ENCODE measurements around the gene XIST.
A peak's percentile ranks its signal among the peaks of the same experiment; 100 is the strongest.
"Not testable (repeated sequence)": the region's sequence is repeated elsewhere in the genome, so short reads cannot be mapped to it uniquely, and the experiment has no call there.

Gene XIST

GRCh38 chrX:73852467-73852866 lies at the start of gene XIST:
Gene XIST (minus strand): TSS chrX:73852714.
- peak; percentile 50 for DNase-seq (ENCODE audit: low read depth)

DNA sequence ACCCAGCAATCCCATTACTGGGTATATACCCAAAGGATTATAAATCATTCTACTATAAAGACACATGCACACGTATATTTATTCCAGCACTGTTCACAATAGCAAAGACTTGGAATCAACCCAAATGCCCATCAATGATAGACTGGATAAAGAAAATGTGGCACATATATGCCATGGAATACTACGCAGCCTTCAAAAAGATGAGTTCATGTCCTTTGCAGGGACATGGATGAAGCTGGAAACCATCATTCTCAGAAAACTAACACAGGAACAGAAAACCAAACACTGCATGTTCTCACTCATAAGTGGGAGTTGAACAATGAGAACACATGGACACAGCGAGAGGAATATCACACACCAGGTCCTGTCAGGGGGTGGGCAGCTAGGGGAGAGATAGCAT lies 45.8 kb upstream of the XIST start:
- DNase-seq (ENCODE audit: low read depth) = not testable (repeated sequence)

- peak; percentile 15 for DNase-seq (ENCODE audit: low read depth)
Observed at GRCh38 chrX:73892515-73893090, 40.1 kb upstream of the XIST start.

DNA sequence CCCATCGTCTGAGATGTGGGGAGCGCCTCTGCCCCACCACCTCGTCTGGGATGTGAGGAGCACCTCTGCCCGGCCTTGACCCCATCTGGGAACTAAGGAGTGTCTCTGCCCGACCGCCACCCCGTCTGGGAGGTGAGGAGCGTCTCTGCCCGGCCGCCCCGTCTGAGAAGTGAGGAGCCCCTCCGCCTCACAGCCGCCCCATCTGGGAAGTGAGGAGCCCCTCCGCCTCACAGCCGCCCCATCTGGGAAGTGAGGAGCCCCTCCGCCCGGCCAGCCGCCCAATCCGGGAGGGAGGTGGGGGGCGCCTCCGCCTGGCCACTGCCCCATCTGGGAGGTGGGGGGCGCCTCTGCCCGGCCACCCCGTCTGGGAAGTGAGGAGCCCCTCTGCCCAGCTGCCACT lies 29.7 kb upstream of the XIST start:
- DNase-seq (ENCODE audit: low read depth) = not testable (repeated sequence)

DNA sequence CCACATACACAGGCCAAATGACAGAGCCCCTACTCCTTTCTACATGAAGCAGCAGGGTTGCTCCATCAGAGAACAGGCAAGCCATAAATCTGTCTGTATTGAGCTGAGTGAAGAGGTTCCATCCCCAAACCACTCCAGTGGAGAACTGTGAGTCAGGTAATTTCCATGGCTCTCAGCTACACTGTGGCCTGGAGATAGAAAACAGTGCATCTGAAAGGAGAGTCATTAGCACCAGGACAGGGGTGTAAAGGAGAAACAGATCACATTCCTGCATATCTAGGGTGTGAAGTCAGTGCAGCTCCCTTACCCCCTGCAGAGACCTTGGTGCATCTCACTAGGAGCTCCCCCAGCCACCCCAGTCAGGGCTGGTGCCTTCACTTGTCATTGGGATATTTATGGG lies 25.2 kb upstream of the XIST start:
- DNase-seq (ENCODE audit: low read depth) = no peak

GRCh38 chrX:73876911-73877310 lies 24.4 kb upstream of the XIST start:
- no peak for DNase-seq (ENCODE audit: low read depth)

DNA sequence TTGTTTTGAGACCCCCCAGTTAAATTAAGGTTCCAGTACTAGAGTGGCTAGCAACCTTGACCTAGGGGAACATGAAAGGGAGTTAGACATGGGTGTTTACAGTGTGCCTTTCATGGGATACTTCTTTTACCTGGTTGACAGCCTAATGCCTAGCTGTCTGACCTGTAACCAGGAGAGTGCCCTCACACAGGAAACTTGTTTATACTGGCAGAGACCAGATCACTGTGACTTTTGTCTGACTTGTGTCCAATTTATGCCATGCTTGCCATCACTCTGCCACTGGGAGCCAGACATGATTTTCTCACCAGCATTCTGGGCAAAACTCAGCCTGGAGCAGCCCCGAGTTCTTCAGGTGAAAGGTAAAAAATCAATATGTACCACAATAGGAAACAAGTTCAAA lies 16.4 kb upstream of the XIST start:
- no peak for DNase-seq (ENCODE audit: low read depth)

GRCh38 chrX:73867144-73867543 lies 14.6 kb upstream of the XIST start:
- no peak for DNase-seq (ENCODE audit: low read depth)

DNA sequence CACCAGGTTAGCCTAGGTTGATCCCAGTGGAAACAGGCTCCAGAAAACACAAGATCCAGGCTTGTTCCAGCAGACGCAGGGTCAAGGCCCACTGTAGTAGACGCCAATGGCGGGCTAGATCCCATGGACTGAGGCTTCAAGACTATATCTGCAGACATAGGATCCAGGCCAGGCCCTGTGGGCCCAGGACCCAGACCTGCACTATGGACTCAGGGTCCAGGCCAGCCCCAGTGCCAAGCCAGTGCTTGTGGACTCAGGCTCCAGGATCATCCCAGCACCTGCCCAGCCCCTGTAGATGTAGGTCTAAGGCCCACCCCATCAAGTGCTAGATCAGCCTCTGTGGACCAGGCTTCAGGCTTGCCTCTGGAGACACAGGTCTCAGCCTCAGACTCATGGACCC lies 11.3 kb upstream of the XIST start:
- DNase-seq (ENCODE audit: low read depth) = no peak

- DNase-seq (ENCODE audit: low read depth) = no peak
Observed at GRCh38 chrX:73863268-73863667, 10.8 kb upstream of the XIST start.

DNA sequence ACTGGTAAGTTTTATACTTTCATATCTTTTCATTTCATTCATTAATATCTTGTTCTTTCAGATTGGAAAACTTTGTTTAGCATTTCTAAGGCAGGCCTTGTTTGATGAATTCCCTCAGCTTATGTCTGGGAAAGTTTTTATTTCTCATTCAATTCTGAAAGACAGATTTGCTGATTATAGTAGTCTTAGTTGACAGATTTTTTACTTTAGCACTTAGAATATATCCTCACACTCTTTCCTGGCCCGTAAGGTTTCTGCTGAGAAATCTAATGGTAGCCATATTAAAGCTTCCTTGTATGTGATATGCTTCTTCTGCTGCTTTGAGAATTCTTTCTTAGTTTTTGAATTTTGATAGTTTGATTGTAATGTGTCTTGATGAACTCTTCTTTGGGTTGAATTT lies 7.1 kb upstream of the XIST start:
- DNase-seq (ENCODE audit: low read depth) = no peak

- DNase-seq (ENCODE audit: low read depth) = peak; percentile 47
Observed at GRCh38 chrX:73855546-73855945, 3.0 kb upstream of the XIST start.

GRCh38 chrX:73852022-73852421 lies 492 bp downstream of the XIST start:
- no peak for DNase-seq (ENCODE audit: low read depth)

DNA sequence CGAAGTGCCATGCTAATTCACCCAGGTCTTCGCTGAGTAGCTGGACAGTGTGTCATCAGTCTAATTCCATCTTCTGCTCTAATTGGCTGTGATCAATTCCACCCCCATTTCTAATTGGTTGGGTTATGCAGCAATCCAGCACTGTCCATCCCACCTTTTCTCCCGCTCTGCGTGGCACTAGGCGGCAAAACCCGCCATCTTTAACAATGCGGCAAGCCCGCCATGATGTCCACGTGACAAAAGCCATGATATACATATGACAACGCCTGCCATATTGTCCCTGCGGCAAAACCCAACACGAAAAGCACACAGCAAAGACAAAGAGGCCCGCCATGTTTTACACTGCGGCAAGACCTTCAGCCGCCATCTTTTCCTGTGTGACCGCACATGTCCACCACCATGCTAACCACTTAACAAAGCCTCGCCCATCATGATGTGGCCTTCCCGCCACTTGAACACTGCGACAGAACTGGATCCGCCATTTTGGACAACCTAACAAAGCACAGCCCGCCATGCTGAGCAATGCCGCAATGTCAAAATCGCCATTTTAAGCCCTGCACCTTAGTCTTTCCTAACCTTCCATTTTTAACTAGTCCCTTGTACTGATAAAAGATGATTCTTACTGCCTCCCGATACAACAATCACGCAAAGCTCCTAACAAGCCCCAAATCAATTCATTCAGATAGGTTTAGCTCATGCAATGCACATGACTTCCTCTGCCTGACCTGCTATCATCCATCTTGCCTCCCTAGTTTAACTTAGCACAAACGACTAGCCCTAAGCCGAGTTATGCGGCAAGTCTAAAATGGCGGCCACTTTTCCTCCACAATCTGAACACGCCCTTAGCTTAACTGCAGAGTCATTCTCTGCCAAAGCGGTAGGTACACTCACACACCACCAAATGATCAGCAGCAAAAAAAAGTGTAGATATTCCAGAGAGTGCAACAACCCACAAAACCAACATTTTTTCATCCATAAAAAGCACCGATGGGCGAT lies 1.2 kb downstream of the XIST start:
- DNase-seq (ENCODE audit: low read depth) = peak; percentile 55

GRCh38 chrX:73850124-73851013 lies 2.1 kb downstream of the XIST start:
- no peak for DNase-seq (ENCODE audit: low read depth)

GRCh38 chrX:73849073-73849472 lies 3.4 kb downstream of the XIST start:
- no peak for DNase-seq (ENCODE audit: low read depth)

DNA sequence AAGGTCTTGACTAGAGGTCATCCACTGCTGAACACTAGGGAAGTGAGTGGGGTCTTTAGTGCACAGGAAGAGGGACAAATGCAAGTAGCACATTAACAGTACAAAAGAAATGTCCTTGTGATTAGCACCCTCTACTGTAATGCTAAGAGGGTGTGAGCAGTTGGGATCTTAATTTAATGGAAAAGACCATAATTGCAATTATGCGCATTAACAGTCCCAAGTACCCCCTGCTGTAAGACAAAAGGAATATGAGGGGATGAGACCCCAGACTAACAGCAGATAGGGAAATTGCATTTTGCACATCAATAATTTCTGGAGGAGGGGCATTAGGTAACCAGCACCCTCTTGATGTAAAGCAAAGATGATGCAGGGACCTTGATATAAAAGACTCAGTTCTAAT lies 4.5 kb downstream of the XIST start:
- DNase-seq (ENCODE audit: low read depth) = no peak

DNA sequence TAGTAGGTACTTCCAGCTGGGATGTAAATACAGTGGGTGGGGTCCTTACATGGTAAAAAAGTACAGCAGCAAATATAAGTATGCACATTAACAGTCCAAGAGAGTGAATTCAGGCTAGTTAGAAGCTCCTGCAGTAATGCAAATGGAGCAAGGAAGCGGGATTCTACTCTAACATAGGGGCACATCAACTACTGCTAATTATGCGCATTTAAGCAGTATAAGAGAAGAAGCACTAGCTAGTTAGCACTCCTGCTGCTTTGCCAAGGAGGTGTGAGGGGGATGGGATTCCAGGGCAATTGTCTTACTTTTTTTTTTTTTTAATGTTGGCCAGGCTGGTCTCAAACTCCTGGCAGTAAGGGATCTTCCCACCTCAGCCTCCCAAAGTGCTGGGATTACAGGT lies 5.4 kb downstream of the XIST start:
- DNase-seq (ENCODE audit: low read depth) = no peak

- no peak for DNase-seq (ENCODE audit: low read depth)
Observed at GRCh38 chrX:73842541-73843234, 9.8 kb downstream of the XIST start.

DNA sequence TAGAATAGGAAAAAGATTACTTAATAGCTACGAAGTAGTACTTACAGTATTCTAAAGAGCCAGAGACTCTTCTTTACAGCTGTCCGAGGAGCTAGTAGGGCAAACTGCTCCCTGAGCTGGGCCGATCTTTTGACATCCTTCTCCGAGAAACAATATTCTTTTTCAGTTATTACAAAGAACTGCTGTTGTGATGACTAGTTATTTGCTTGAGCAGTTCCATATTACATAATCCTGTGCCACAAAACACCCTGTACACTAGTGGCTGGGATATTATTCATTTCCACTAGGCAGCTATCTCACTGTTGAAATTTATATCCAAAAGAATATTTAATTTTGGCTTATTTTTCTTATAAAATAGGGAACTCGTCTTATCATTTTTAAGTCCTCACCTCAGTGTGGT lies 11.2 kb downstream of the XIST start:
- DNase-seq (ENCODE audit: low read depth) = no peak

DNA sequence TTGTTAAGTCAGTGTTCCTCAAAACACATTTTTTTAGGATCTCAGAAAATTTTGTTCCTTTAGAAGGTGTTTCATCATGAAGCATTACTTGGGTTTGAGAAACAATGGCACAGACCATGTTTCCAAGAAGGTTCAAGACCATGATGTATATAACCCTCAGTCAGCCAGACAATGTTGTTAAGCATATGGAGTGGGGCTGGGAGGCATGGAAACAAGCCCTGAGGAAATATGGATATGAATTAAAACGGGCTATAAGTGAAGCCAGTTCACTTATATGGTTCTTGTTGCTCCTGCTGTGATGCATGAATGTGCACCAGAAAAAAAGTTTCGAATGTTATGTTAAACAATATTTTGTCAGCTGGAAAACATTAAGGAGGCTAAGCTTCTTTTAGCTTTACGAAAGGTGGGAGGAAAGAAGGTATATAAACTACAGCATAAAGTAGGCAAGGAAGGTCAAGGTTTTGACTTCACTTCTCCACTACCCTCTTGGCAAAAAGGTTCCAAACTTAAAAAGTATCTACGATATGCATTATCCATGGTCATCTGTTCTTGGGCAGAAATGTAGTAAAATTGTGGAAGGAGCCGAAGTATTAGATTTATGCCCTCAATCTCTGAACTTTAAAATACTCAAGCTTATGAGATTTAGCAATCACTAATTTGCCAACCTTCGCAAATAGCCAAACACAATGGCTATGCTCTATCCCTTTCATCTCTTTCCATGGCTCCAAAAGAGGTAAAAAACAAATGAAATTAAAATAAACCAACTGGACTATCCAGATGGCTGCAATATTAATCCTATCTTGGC lies 12.2 kb downstream of the XIST start:
- no peak for DNase-seq (ENCODE audit: low read depth)
